Mesothelial cell of epicardium (in vitro differentiated cells): ENCODE data around the gene RECQL5. TPM values are rescaled to one million over a fixed set of nuclear protein-coding genes. Genes with fewer than 3 reads are reported as not detected.

Source experiments
- DNase-seq, 2 experiments: peaks; one replicate each; pipeline ENCODE4 v3.0.0; 2021; ENCODE audit warnings: low spot score in 2 of 2; ENCODE audit not compliant: unreplicated experiment in 2 of 2
- H3K27ac Mint-ChIP-seq: 2 replicates; pipeline ENCODE4 v1.8.0; 2021; ENCODE audit warnings: mixed read lengths
- H3K27me3 Mint-ChIP-seq: 2 replicates; pipeline ENCODE4 v1.8.0; 2021; ENCODE audit warnings: low read depth, mixed read lengths
- H3K36me3 Mint-ChIP-seq: 2 replicates; pipeline ENCODE4 v1.8.0; 2021; ENCODE audit warnings: mixed read lengths
- H3K4me1 Mint-ChIP-seq: 2 replicates; pipeline ENCODE4 v1.8.0; 2021; ENCODE audit warnings: mixed read lengths
- H3K4me3 Mint-ChIP-seq: 2 replicates; pipeline ENCODE4 v1.8.0; 2021; ENCODE audit warnings: mild to moderate bottlenecking, moderate library complexity, mixed read lengths
- H3K9me3 Mint-ChIP-seq: 2 replicates; pipeline ENCODE4 v1.8.0; 2021; ENCODE audit warnings: mixed read lengths
- total RNA-seq: library from RNA; stranded (reverse); gene quantifications from 3 replicates; pipeline ENCODE4 v1.2.1, GENCODE V29; 2021
- TF ChIP-seq, protein P1 (sequence below): fragments of 200-600 bp; sonication (generic); IDR thresholded peaks from one replicate; pipeline ENCODE4 v1.5.0; 2021; ENCODE audit warnings: antibody characterized with exemption; ENCODE audit not compliant: unreplicated experiment

RECQL5 gene
- total RNA-seq, 1 donor from 2014 or later = 62.6 TPM

DNA sequence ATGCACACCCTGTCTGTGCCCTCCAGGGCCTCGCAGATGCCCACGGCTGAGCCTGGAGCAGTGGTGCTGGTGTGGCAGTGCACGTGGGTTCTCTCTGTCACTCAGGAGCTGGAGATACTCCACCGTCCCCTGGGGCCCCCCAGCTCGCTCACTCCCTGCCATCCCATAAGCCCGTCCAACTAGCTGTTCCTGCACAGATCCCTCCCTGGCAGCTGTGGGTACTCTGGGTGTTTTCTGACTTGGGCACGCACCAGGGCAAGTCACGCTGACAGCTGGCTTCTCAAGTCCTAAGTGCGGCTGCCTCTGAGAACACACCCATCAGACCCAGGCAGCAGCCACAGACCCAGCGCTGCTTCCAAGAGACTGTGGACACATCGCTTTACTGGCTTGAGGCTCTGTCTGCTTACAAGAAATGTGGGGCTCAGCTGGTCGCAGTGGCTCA is 28.9 kb upstream of the RECQL5 start:
- TF ChIP-seq, protein P1, sequence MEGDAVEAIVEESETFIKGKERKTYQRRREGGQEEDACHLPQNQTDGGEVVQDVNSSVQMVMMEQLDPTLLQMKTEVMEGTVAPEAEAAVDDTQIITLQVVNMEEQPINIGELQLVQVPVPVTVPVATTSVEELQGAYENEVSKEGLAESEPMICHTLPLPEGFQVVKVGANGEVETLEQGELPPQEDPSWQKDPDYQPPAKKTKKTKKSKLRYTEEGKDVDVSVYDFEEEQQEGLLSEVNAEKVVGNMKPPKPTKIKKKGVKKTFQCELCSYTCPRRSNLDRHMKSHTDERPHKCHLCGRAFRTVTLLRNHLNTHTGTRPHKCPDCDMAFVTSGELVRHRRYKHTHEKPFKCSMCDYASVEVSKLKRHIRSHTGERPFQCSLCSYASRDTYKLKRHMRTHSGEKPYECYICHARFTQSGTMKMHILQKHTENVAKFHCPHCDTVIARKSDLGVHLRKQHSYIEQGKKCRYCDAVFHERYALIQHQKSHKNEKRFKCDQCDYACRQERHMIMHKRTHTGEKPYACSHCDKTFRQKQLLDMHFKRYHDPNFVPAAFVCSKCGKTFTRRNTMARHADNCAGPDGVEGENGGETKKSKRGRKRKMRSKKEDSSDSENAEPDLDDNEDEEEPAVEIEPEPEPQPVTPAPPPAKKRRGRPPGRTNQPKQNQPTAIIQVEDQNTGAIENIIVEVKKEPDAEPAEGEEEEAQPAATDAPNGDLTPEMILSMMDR = no peak
- H3K4me3 Mint-ChIP-seq = no peak overlapping the region
- peak overlapping the region; percentile 9 for H3K27ac Mint-ChIP-seq
- H3K9me3 Mint-ChIP-seq = no peaks in the 10 kb centered on the region
- peaks cover 18% of the 10 kb centered on the region for H3K36me3 Mint-ChIP-seq
- DNase-seq = no peak
- H3K27me3 Mint-ChIP-seq = no peaks in the 10 kb centered on the region
- peaks cover 40% of the 10 kb centered on the region for H3K4me1 Mint-ChIP-seq

DNA sequence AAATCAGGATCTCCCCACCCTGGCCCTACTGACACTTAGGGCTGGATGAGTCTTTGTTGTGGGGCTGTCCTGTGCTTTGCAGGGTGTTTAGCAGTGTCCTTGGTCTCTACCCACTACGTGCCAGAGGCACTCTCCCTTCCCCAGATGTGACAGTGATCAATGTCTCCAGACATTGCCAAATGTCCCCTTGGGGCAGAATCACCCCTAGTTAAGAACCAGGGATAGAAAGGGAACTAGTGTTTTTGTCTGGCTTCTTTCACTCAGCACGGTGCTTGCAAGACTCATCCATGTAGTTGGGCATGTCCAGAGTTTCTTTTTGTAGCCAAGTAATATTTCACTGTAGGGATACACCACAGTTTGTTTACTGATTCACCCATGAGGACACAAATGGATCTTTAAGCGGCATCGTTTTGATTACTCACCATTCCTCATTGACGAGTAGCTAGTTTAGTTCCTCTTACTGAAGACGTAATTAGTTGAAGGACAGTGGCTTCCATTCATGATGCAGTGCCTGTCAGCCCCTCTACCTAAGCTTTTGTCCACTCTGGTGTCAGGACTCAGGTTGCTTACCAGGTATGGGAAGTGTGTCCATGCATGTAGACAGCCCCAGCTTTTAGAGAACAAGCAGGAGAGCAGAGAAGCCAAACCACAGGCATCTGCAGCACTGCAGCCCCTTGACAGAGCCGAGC is 28.3 kb upstream of the RECQL5 start:
- Mint-ChIP-seq H3K4me1 (peaks cover 34% of the 10 kb centered on the region), H3K9me3 (no peaks in the 10 kb centered on the region), H3K27ac (peak overlapping the region; percentile 54), H3K27me3 (no peaks in the 10 kb centered on the region), H3K4me3 (no peak overlapping the region), H3K36me3 (peaks cover 14% of the 10 kb centered on the region)
- DNase-seq = no peak
- TF ChIP-seq, protein P1 = no peak

DNA sequence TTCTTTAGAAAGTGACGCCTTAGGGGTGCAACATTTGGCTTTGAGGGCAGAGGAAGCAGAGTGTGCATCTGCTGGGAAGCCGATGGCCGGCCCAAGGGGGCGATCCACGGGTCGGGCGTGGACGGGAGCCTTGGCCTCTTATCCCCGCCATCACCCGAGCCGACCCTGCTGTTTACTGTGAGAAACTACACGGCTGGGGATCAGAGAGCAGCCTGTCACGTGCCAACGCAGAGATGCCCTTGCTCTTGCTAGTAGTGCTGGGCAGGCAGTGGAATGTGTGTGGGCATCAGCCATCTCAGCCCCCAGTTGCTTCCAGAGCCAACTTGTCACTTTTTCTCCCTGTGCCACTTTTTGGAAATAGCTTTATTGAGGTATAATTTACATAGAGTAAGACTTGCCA is 27.6 kb upstream of the RECQL5 start:
- no peak overlapping the region for H3K4me3 Mint-ChIP-seq
- peak overlapping the region; percentile 84 for H3K27ac Mint-ChIP-seq
- no peaks in the 10 kb centered on the region for H3K27me3 Mint-ChIP-seq
- DNase-seq = no peak
- H3K36me3 Mint-ChIP-seq = peaks cover 12% of the 10 kb centered on the region
- TF ChIP-seq, protein P1 = no peak
- H3K9me3 Mint-ChIP-seq = no peaks in the 10 kb centered on the region
- peaks cover 30% of the 10 kb centered on the region for H3K4me1 Mint-ChIP-seq

DNA sequence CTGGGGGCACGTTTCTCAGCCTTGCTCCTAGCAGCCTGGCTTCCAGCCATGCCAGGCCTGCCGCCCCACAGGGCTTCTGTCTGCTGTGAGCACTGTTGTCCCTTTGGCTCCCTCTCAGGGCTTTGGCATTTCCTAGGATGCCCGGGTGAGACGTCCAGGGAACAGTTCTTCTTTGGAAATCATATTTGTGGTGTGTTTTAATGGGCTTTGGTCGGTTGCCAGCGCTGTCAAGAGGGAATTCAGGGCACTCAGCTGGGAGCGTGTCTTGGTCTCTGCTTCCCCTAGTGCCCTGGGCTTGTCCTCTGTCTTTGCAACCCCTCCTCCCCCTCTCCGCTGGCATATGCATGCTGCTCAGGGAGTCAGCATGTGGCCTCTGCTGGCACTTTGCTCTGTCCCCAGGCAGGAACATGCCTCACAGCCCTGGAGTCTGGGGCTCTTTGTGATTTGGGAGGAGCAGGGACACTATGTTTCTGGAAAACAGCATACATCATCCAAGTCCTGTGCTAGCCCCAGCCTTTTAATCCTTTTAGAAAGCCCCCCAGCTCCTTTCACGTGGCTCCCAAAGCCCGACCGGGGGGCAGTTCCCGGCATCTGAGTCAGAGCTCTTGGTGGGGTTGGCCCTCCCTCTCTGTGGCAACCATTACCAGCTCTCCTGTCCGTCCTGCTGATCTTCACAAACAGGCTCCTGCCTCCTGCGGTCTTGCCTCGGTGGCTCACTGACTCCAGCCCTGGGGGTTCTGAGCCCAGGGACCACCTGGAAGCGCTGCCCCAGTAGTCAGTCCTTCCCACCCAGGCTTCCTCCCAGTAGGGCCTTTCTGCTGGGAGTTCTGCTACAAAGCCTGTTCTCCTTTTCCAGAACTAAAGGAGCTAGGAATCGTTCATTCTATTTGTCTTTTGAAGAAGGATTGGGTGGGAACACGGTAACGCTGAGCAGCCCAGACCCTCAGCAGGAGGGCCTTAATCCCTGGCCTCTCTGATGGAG is 26.8 kb upstream of the RECQL5 start:
- Mint-ChIP-seq H3K36me3 (peaks cover 10% of the 10 kb centered on the region), H3K27me3 (no peaks in the 10 kb centered on the region), H3K4me1 (peaks cover 36% of the 10 kb centered on the region), H3K27ac (peak overlapping the region; percentile 84), H3K4me3 (no peak overlapping the region), H3K9me3 (no peaks in the 10 kb centered on the region)
- TF ChIP-seq, protein P1 = no peak
- peak in 1 of 2 experiments; percentile 59 for DNase-seq

DNA sequence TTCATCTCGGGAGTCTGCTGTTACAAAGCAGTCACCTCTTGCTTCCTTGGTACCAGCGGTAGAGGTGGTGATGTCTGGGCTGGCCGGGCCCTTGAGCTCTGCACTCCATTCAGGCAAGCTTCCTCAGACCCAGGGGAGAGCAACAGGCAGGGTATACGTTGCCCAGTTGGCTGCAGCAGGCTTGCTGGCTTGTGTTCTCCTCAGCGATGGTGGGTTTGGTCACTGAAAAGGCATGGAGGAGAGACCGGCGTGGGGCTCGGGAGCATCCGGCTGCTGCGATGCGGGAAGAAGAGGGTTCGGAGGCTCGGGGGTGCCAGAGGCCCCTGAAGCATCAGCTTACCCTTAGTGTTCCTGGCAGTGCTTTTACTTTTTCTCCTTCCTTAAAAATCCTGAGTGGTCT is 26.0 kb upstream of the RECQL5 start:
- H3K27me3 Mint-ChIP-seq = no peaks in the 10 kb centered on the region
- no peak overlapping the region for H3K4me3 Mint-ChIP-seq
- H3K9me3 Mint-ChIP-seq = no peaks in the 10 kb centered on the region
- DNase-seq = no peak
- H3K4me1 Mint-ChIP-seq = peaks cover 44% of the 10 kb centered on the region
- TF ChIP-seq, protein P1 = no peak
- H3K36me3 Mint-ChIP-seq = peaks cover 8% of the 10 kb centered on the region
- peak overlapping the region; percentile 84 for H3K27ac Mint-ChIP-seq
